GM18499 (cell line): Measurements from ENCODE around the gene ASZ1.

Experiments used
- ATAC-seq: cut with Tn5 transposase; IDR thresholded peaks from one replicate; pipeline ENCODE4 v1.9.1; 2021; ENCODE audit warnings: moderate number of reproducible peaks; ENCODE audit not compliant: insufficient read depth, unreplicated experiment

The ASZ1 gene

GRCh38 chr7:117403737-117404136 is 23.6 kb downstream of the ASZ1 start:
- no peak for ATAC-seq

DNA sequence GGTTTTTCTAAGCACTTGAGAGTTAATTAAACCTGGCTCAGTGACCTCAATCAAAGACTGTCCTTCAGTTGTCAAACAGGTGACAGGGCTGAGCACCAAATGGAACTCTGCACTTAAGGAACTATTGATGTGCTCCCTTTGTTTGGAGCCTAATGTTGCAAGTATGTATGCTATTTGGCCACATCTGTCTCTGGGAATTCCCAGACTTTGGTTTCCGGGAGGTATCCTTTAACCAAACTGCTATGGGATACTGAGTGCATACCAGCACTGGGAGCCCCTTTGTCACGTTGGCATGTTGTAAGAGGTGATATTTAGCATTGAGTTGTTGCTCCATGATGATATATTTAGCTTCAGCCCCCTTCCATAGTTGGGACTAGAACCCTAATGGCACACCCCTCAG is 25.2 kb downstream of the ASZ1 start:
- ATAC-seq: no peak

- ATAC-seq: no peak
These were observed 25.8 kb downstream of the ASZ1 start for GRCh38 chr7:117401293-117402002.

GRCh38 chr7:117399820-117400422 is 27.4 kb downstream of the ASZ1 start:
- ATAC-seq: no peak

DNA sequence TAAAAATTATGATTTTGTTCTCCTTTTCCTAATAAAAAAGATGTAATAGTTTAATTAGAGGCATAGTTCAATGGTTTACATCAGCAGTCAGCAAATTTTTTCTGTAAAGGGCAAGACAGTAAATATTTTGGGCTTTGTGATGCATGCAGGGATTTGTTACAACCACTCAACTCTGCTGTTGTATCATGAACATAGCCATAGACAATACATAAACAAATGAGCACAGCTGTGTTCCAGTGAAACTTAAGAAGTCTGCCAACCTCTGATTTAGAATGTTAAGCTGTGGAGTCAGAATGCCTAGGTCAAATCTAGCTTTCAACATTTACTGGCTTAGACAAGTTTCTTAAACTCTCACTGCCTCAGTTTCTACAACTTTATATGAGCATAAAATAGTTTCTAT is 31.6 kb downstream of the ASZ1 start:
- no peak for ATAC-seq

GRCh38 chr7:117393781-117394180 is 33.5 kb downstream of the ASZ1 start:
- no peak for ATAC-seq

- ATAC-seq: no peak
These were observed 37.4 kb downstream of the ASZ1 start for GRCh38 chr7:117389871-117390270.

DNA sequence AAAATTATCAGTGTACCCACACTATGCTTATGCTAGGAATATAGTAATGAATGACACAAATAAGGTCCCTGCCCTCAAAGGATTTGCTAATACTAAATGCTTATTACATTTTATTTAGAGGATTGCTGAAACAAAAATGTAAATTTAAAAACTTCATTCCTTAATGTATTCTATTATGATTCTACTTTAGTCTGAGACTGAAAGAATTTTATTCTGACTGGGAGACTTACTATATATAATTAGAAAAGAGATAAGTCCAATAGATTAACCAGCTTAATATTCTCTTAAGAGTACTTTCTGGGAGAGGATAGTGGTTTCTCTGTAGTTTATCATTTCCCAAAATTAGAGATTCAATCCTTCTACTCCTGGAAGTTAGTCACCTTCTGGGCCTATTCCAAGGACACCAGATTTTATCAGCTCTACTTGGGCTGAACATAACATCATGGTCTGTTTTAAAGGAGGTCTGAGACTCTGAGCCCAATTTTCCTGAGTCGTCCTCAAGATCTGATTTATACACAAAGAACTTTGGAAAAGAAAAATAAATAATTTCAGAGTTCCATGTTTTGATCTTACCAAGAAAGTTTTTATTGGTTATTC is 41.1 kb downstream of the ASZ1 start:
- ATAC-seq: no peak

GRCh38 chr7:117385363-117386109 is 41.8 kb downstream of the ASZ1 start:
- peak; percentile 54 for ATAC-seq

DNA sequence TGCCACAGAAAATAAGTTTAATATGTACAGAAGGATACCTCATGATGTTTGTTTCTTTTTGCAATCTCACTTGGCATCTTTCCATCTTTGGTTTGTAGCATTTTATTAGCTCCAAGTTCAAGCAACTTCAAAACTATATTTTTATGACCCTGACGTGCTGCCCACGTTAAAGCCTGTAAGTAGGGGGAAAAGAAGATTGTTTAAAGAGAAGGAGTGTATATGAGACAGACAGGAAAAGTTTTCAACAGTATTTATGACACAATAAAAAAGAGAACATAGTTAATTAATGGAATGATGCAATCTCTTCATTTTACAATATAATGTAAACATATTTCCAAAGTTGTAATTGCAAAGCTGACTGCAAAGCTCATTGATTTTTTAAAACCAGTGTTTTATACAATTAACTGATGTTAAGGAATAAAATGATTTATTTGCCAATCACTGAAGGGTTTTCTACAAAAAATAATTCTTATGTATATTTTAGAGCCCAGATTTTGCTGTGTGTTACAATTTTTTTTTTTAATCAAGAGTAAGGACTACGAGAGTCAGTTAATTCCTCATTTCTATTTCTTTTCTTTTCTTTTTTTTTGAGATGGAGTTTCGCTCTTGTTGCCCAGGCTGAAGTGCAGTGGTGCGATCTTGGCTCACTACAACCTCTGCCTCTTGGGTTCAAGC is 42.5 kb downstream of the ASZ1 start:
- no peak for ATAC-seq

DNA sequence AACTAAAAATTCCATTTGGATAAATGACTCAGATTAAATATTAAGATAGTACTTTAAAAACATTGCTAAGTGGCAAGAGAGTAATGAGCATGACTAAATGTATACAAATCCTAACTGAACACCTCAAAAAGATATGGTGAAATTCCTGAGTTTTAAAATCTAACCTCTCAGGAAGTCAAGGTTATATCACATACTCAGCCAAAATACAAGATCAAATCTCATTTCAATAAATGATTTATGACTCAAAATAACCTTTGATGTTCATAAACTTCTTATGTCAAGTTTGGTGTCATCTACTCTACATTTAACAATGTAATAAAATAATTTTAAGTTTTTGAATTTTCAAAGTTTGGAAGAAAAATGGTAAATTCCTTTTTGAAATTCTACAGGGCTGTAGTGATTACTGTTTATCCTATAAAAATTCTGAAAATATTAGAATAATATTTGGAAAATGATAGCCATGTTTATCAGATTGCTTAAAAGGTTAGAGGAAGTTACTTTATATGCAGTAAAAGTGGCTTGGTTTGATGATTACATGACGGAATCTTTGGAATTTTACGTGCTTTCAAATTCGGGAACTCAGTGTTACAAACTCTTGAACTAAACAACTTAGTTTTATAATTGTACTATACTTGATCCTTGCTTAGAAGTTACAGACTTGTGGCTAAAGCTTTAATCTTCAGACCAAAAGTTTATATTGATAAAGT is 43.7 kb downstream of the ASZ1 start:
- ATAC-seq: no peak

DNA sequence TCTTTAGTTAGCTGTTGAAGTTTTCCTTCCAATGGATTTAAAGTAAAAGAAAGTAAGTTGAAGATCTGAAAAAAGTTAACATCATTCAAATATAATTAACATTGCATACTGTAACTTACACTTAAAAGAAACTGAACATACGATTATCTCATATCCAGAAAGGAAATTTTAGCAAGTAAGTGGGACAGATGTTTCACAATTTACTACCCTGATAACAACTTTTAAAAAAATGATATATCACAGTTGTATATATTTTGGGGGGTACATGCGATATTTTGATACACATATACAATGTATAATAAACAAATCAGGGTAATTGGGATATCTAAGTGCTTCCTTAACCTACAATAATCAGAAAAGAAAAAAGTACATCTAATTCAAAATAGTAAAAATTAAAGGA is 44.2 kb downstream of the ASZ1 start:
- ATAC-seq: no peak

- no peak for ATAC-seq
These were observed 45.9 kb downstream of the ASZ1 start for GRCh38 chr7:117381362-117381761.

DNA sequence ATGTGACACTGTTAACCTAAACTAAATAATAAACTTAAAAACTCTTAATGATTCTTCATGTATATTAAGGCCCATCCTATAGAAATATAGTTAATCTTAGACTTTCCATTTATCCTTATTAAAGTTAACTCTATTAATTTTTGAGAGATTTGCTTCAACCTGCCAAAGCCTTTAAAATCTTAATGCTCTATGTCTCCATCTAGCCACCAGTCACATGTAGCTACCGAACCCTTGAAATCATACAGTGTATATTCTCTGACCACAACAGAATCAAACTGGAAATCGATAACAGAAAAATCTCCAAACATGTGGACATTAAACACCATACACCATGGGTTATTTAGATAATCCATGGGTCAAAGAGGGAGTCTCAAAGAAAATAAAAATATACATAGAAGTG is 51.9 kb downstream of the ASZ1 start:
- ATAC-seq: no peak

- no peak for ATAC-seq
These were observed 55.2 kb downstream of the ASZ1 start for GRCh38 chr7:117372073-117372472.

DNA sequence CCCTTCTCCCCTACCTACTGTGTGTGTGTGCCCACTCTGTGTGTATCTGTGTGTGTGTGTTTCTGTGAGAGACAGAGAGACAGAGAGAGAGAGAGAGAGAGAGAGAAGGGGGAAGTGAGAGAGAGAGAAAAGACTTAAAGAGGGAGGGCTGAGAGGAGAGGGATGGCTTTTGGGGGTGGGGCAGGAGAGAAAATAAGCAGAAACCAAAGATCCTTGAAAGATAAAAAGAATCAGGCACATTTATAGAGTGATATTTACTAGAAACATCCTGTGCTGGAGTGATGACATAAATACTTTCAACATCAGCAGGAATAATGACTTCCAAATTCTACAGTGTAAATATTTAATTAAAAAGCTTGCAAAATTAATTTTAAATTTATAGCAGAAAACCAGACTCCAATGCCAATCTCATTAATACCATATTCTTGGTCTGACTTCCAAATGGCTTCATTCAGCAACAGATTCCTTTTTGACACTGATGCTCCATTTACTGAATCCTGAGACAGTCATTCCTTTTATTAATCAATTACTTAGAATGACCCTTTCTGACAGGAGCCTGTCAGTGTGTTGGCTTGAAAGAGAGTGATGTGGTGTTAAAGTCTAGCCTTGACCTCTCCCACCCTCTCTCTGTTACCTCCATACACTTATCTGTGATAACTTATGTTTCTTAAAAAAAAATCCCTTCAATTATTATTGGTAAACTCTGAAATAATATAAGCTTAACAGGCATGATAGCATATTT is 62.8 kb downstream of the ASZ1 start:
- ATAC-seq: no peak

GRCh38 chr7:117362294-117362888 is 64.9 kb downstream of the ASZ1 start:
- ATAC-seq: no peak

GRCh38 chr7:117350027-117350426 is 77.3 kb downstream of the ASZ1 start:
- no peak for ATAC-seq

DNA sequence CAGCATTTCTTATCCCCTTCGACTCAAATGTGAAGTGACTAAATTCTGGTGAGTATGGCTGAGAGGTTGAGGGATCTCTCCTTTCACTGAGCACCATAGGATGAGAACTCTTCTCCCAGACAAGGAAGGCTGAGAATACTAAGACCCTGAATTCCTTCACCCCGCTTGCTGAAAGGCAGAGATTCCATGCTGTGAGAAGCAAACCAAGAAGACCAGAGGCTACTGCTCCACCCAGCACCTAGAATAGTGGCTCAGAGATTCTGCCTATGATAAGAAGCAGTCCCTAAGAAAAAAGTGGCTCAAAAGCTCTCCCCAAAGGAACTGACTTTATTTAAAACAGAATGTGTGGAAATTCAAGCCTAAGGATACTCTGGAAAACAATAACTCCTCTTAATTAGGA is 77.7 kb downstream of the ASZ1 start:
- no peak for ATAC-seq
